ENCODE data around the gene PCED1A. TPM values are rescaled to one million over a fixed set of nuclear protein-coding genes. Genes with fewer than 3 reads are reported as not detected.
A peak's percentile ranks its signal among the peaks of the same experiment; 100 is the strongest.

Gene PCED1A
- total and polyA plus RNA-seq, 9 of the 15 experiments (the other 6 are each of a cell fraction or from before 2014, with no cell fraction given), result 1.5 to 11.5 (median 5.9) TPM

DNA sequence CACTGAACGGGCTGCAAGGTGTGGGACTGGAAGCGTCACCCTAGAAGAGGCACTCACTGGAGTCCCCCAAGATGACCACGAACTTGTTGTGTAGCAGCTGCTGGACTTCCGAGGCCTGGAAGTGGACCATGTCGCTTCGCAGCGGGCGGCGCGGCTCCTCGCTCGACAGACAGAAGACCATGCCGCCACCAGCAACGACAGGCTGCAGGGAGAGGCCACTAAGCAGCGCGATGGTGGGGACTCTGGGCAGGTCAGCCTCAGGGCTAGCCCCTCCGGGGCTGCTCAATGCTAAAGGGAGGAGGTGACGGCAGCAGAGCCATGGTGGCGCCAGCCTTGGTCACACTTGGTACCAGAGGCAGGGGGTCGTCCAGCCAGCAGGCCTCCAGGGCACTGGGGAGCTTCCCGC lies 720 bp downstream of the PCED1A start:
- FAIRE-seq, result no peak
- peak overlapping the region; percentile 83 to 93; a peak in 2 of 4 replicates for H3K9ac ChIP-seq (ENCODE audit: insufficient read depth in 1 of 2, low read depth in 2 of 2, low read length in 2 of 2)
- no peaks in the 10 kb centered on the region for H3K9me3 ChIP-seq (replicated peaks; ENCODE audit: control insufficient read depth, insufficient read depth, low read depth, low read length)
- H3K27ac ChIP-seq (ENCODE audit: extremely low read depth, low read depth, low read length), result no peak overlapping the region; the same call in 2 of the 3 replicates
- H3K79me2 ChIP-seq (ENCODE audit: control insufficient read depth, insufficient read depth, low read length), result peaks cover 3% of the 10 kb centered on the region; the same call in 1 of the 3 replicates
- ATAC-seq, result no peak
- H3K4me1 ChIP-seq (replicated peaks in 1 of 2; ENCODE audit: control insufficient read depth in 2 of 2, insufficient read depth in 2 of 2, low read length in 2 of 2), result peaks cover 9 to 25% of the 10 kb centered on the region in 2 experiments; a peak in 4 of 5 replicates
- peak overlapping the region; percentile 90 for H3K4me2 ChIP-seq (ENCODE audit: insufficient read depth, low read length)
- ChIA-PET CTCF (ENCODE audit: low intra/inter-chr PET ratio) (no interaction called here), POLR2A (interaction anchor here (0.9 to 1.1 kb wide), 2 partner anchors 18 to 132 kb away, joined by 3 read pairs; no protein-coding TSS in a partner anchor)
- H3K4me3 ChIP-seq, result peak overlapping the region; percentile 67; the same call in 1 of the 2 replicates
- BruUV-seq (replicated peaks), result no TSS peak
- intact Hi-C loops (cut with micrococcal nuclease), result no loop called here
- no peaks in the 10 kb centered on the region for H4K20me1 ChIP-seq (replicated peaks; ENCODE audit: control insufficient read depth, insufficient read depth, low read length)
- TF ChIP-seq, protein P1, sequence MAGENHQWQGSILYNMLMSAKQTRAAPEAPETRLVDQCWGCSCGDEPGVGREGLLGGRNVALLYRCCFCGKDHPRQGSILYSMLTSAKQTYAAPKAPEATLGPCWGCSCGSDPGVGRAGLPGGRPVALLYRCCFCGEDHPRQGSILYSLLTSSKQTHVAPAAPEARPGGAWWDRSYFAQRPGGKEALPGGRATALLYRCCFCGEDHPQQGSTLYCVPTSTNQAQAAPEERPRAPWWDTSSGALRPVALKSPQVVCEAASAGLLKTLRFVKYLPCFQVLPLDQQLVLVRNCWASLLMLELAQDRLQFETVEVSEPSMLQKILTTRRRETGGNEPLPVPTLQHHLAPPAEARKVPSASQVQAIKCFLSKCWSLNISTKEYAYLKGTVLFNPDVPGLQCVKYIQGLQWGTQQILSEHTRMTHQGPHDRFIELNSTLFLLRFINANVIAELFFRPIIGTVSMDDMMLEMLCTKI (IDR thresholded peaks at IDR 0.05; ENCODE audit: partially characterized antibody), result no peak
- TF ChIP-seq LCOR (CRISPR knock-in tag; IDR thresholded peaks at IDR 0.05) (no peak), ZNF146 (CRISPR knock-in tag; IDR thresholded peaks at IDR 0.05; ENCODE audit: unreplicated experiment) (no peak), MTA3 (IDR thresholded peaks at IDR 0.05; ENCODE audit: borderline replicate concordance) (no peak), ZNF282 (CRISPR knock-in tag; IDR thresholded peaks at IDR 0.05) (no peak), SP1 (CRISPR knock-in tag; IDR thresholded peaks at IDR 0.05) (no peak), NR1H2 (CRISPR knock-in tag; IDR thresholded peaks at IDR 0.05) (no peak), ILK (tag; IDR thresholded peaks at IDR 0.05; ENCODE audit: borderline replicate concordance, low read depth) (no peak), NR2F6 (CRISPR knock-in tag; IDR thresholded peaks at IDR 0.05) (no peak), NUFIP1 (IDR thresholded peaks at IDR 0.05; ENCODE audit: partially characterized antibody) (no peak)
- no peaks in the 10 kb centered on the region for H3K9me1 ChIP-seq (ENCODE audit: control insufficient read depth, insufficient read depth, low read length)
- H2AFZ ChIP-seq (ENCODE audit: low read depth, low read length), result peak overlapping the region; percentile 98; the same call in 1 of the 2 replicates
- H3K27me3 ChIP-seq (ENCODE audit: control insufficient read depth in 2 of 2, insufficient read depth in 2 of 2, low read length in 2 of 2), result no peaks in the 10 kb centered on the region
- in situ Hi-C loops (cut with MboI), result no loop called here
- H3K36me3 ChIP-seq (ENCODE audit: control insufficient read depth, insufficient read depth, low read length), result no peaks in the 10 kb centered on the region
- 87% methylated on average over 4 of the region's 21 CpGs for WGBS (ENCODE audit: insufficient coverage, low coverage, missing lambda C conversion rate)
- DNase-seq (ENCODE audit: extremely low read depth in 1 of 4, low spot score in 3 of 4), result no peak
